Ovary (tissue), 9 donors: ENCODE data around the gene CYP26C1. TPM values are rescaled to one million over a fixed set of nuclear protein-coding genes. Genes with fewer than 3 reads are reported as not detected.

Experiments
- DNase-seq, 5 donors: peaks; one replicate each; pipeline ENCODE4 v3.0.0-alpha.2; 2019 to 2020
- H3K27ac ChIP-seq, 2 donors: fragments of 200-600 bp; one replicate each; pipeline versions ENCODE4 v1.5.1 to v1.8.0; 2019 to 2022
- H3K27me3 ChIP-seq: fragments of 200-600 bp; one replicate; pipeline ENCODE4 v1.8.0; 2022
- H3K36me3 ChIP-seq: fragments of 200-600 bp; sonication (generic); one replicate; pipeline ENCODE4 v1.5.1; 2019
- H3K4me1 ChIP-seq: one replicate; pipeline ENCODE4 v1.8.1; 2013; ENCODE audit warnings: mild to moderate bottlenecking, moderate library complexity; ENCODE audit not compliant: insufficient read depth
- H3K4me3 ChIP-seq: fragments of 200-600 bp; sonication (generic); one replicate; pipeline ENCODE4 v1.5.1; 2017
- H3K9me3 ChIP-seq, 2 donors: fragments of 200-600 bp in 1 of 2; sonication (generic) in 1 of 2; one replicate each; pipeline versions ENCODE4 v1.5.1 to v1.8.1; 2013 to 2019; ENCODE audit warnings: mild to moderate bottlenecking in 1 of 2, moderate library complexity in 1 of 2
- EP300 ChIP-seq: sonication (generic); formaldehyde crosslinking; IDR thresholded peaks from one replicate; pipeline ENCODE4 v1.6.1; 2017; ENCODE audit warnings: antibody characterized with exemption
- POLR2A ChIP-seq: fragments of 450-650 bp; IDR thresholded peaks from one replicate; pipeline ENCODE4 v1.6.1; 2017; ENCODE audit warnings: antibody characterized with exemption, mild to moderate bottlenecking, moderate library complexity
- WGBS, 3 donors: extraction: QIAGEN DNeasy Blood & Tissue Kit in 1 of 3; methylation state at CpG; one replicate each; pipeline versions ENCODE4 v1.1.5 to v1.1.7; 2013 to 2017; 5-methylcytosine and 5-hydroxymethylcytosine counted together
- intact Hi-C, 4 donors: fragments of 100-400 bp; cut with DNase I; formaldehyde crosslinking; loops; one replicate each; pipeline versions ENCODE4 v1.11.0 to v1.15.1; 2022 to 2023
- polyA plus RNA-seq, 2 donors: library from polyadenylated mRNA; stranded (reverse); fragments of 200-250 nt in 1 of 2; fragments of 350-450 nt in 1 of 2; fragmentation: Illumina TruSeq in 1 of 2; extraction: RNeasy Lipid Tissue Mini Kit (QIAGEN cat#74804) in 1 of 2; gene quantifications; one replicate each; pipeline ENCODE4 v1.2.3, GENCODE V29; 2013 to 2014
- total RNA-seq, 7 donors: library from RNA; depleted of rRNA in 2 of 7; stranded (reverse); fragments of >200 nt in 2 of 7; fragmentation: NEBNext Ultra II Directional in 3 of 7; extraction: Animal tissue kit (Norgen Biotek cat#: 25700) in 3 of 7; gene quantifications; one replicate each; pipeline versions ENCODE4 v1.1.0 to v1.2.4, GENCODE V29; 2016 to 2023
- TF ChIP-seq, protein P1 (sequence below), 3 donors: fragments of 450-650 bp in 2 of 3; fragments of 200-600 bp in 1 of 3; IDR thresholded peaks; one replicate each; pipeline versions ENCODE4 v1.5.1 to v1.8.0; 2016 to 2022; ENCODE audit warnings: antibody characterized with exemption in 3 of 3, mild to moderate bottlenecking in 1 of 3
- donor health status: DM: no; HTN: no; CAD: no; lungs with moderate emphysema.
- donor health status: DM: no; HTN: no; CAD: no.
- donor health status: Bipolar disorder and iron deficiency.
- donor health status: DM: yes; HTN: yes; CAD: no.
- donor health status: DM: no; HTN: no; CAD: no.
- donor health status: DM: yes; HTN: yes; CAD: no.

Gene CYP26C1
- total and polyA plus RNA-seq, 9 donors, result 0.05 to 0.20 (median 0.07) TPM; not detected in 4

DNA sequence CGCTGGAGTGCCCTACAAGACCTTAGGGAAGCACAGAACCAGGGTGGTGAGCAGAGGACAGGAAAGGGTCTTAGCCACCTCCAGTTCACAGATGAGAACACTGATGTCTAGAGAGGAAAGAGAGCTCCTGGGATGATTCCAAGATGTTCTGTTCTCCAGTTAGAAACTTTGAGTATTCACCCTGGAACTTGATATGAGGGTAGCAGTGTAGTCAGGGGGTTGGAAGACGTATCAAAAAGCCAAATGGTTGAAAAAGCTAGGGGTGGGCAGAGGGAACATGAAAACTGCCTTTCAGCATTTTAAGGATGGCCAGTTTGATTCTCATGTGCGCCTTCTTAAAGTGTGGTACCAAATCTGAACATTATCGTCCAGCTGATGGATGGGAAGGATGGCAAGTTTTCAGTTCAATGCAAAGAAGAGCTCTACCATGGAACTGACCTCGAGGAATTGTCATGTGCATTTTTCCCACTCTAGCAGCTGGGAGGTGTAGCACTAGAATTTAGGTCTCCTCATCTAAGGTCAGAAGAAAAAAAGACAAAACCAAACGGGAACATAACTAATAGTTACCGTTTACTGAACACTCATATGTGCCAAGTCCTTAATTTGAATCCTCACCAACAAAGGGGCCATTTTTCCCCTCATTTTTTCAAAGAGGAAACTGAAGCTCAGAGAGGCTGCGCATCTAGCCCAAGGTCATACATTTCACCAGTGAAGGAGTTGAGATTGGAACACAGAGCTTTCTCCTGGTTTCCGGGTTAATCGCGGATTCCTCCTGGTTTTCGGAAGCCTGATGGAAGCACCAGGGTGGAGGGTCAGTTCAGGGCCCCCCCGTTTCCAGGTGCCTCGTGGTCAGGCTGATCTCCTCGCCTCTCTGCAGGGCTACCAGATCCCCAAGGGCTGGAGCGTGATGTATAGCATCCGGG, 7.1 kb downstream of the CYP26C1 start:
- 10 to 13% (median 10%) methylated on average over 17 of the region's 17 CpGs for WGBS, 3 donors

DNA sequence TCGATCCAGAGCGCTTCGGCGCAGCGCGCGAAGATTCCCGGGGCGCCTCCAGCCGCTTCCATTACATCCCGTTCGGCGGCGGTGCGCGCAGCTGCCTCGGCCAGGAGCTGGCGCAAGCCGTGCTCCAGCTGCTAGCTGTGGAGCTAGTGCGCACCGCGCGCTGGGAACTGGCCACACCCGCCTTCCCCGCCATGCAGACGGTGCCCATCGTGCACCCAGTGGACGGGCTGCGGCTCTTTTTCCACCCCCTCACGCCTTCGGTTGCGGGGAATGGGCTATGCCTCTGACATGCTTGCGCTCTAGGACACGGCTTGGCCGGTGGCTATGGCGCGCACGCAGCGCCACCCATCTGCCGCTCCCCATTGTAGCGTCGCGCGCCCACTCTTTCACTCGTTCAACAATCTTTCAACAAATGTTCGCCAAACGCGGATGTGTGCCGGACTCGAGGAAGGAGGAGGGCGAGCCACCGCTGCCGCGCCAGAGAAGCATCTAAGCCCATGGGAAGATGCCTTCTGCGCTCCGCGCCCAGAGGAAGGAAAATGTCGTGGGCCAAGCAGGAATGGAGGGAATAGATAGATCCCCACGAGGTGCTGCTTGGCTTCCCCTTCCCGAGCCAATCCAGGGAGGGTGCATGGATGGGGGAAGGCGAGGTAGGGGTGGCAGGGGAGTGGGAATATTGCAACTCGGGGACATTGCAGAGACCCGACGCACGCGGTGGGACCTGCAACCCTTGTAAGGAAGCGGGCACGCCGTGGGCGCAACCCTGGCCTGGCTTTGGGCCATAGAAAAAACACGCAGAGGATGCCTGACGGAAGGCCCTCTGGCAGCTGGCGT, 8.0 kb downstream of the CYP26C1 start:
- H3K27ac ChIP-seq, result no peak overlapping the region
- no peak for DNase-seq
- 2 to 3% (median 2%) methylated on average over 71 to 73 of the region's 73 CpGs for WGBS, 3 donors
- no peak overlapping the region for H3K4me3 ChIP-seq
- H3K27me3 ChIP-seq, result no peaks in the 10 kb centered on the region
- intact Hi-C loops, result no loop called here
- TF ChIP-seq POLR2A (no peak), EP300 (no peak)
- TF ChIP-seq, protein P1, sequence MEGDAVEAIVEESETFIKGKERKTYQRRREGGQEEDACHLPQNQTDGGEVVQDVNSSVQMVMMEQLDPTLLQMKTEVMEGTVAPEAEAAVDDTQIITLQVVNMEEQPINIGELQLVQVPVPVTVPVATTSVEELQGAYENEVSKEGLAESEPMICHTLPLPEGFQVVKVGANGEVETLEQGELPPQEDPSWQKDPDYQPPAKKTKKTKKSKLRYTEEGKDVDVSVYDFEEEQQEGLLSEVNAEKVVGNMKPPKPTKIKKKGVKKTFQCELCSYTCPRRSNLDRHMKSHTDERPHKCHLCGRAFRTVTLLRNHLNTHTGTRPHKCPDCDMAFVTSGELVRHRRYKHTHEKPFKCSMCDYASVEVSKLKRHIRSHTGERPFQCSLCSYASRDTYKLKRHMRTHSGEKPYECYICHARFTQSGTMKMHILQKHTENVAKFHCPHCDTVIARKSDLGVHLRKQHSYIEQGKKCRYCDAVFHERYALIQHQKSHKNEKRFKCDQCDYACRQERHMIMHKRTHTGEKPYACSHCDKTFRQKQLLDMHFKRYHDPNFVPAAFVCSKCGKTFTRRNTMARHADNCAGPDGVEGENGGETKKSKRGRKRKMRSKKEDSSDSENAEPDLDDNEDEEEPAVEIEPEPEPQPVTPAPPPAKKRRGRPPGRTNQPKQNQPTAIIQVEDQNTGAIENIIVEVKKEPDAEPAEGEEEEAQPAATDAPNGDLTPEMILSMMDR (IDR thresholded peaks at IDR 0.05), result no peak
- H3K4me1 ChIP-seq, result peaks cover 10% of the 10 kb centered on the region
- H3K9me3 ChIP-seq, result no peaks in the 10 kb centered on the region
- H3K36me3 ChIP-seq, result no peaks in the 10 kb centered on the region

More for the DNA sequence above, 7.1 kb downstream of the CYP26C1 start:
- H3K9me3 ChIP-seq, result no peaks in the 10 kb centered on the region
- no peaks in the 10 kb centered on the region for H3K27me3 ChIP-seq
- DNase-seq, result no peak
- TF ChIP-seq, protein P1 (IDR thresholded peaks at IDR 0.05), result no peak
- no peak for TF ChIP-seq POLR2A
- TF ChIP-seq EP300, result no peak
- intact Hi-C loops, result no loop called here
- H3K4me1 ChIP-seq, result peaks cover 11% of the 10 kb centered on the region
- H3K4me3 ChIP-seq, result no peak overlapping the region
- no peaks in the 10 kb centered on the region for H3K36me3 ChIP-seq
- no peak overlapping the region for H3K27ac ChIP-seq

DNA sequence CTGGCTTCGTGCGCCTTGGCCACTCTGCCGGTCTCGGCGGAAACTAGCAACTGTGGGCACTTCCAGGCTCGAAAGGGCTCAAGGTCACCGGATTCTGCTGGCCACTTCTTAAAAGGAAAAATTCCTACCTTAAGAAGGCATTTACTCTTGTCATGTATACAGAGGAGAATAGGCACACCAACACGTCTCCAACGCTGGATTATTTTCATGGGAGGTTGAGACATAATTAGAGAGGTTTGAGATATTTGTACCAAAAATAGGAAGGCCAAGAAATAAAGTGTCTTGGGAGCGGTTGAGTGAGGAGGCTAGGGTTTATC, 8.6 kb downstream of the CYP26C1 start:
- no peak for TF ChIP-seq POLR2A
- TF ChIP-seq EP300, result no peak
- TF ChIP-seq, protein P1 (IDR thresholded peaks at IDR 0.05), result no peak
- WGBS, 3 donors, result 17 to 27% (median 23%) methylated on average over 10 of the region's 10 CpGs
- H3K27ac ChIP-seq, result no peak overlapping the region
- no peak overlapping the region for H3K4me3 ChIP-seq
- H3K9me3 ChIP-seq, result no peaks in the 10 kb centered on the region
- DNase-seq, result no peak
- no peaks in the 10 kb centered on the region for H3K36me3 ChIP-seq
- intact Hi-C loops, result no loop called here
- H3K27me3 ChIP-seq, result no peaks in the 10 kb centered on the region
- H3K4me1 ChIP-seq, result peaks cover 12% of the 10 kb centered on the region

DNA sequence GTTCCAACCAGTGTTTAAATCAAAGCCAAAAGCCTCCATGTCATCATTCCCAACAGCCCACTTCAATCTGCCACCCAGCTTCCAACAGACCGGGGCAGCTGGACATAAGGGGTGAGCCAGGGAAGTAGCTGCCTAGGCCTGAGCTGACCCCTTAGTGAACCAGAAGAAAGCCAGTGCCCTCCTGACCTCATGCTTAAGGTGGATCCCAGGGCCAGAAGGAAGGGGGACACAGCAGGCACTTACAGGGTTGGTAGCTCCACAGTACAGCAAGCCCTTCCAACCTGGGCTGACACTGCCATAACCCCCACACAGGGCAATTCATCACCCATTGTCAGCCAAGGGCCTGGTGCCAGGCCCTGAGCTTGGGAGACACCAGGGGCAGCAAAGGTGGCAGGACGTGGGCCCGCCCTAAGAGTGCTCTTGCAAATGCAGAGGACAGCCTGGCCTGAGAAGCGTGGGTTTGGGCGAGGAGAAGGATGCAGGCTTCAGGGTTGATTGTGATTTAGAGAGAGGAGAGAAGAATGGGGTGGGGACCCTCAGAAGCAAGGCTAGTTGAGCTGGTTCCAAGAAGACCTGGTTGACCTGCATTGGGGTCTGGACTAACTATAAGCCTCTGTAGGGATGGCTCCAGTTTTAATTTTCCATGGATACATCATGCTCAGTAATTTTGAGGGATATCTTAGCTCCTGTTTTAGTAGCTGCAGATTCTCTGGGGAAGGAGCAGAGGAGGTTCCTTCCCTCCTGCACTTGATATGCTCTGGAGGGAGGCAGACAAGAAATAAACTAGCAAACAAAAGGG, 10.0 kb downstream of the CYP26C1 start:
- no peak overlapping the region for H3K27ac ChIP-seq
- TF ChIP-seq, protein P1 (IDR thresholded peaks at IDR 0.05), result no peak
- no peak for TF ChIP-seq EP300
- TF ChIP-seq POLR2A, result no peak
- H3K27me3 ChIP-seq, result no peaks in the 10 kb centered on the region
- intact Hi-C loops, result no loop called here
- 74 to 77% (median 75%) methylated on average over 5 of the region's 5 CpGs for WGBS, 3 donors
- H3K36me3 ChIP-seq, result no peaks in the 10 kb centered on the region
- no peaks in the 10 kb centered on the region for H3K9me3 ChIP-seq
- H3K4me3 ChIP-seq, result no peak overlapping the region
- no peak for DNase-seq
- peaks cover 14% of the 10 kb centered on the region for H3K4me1 ChIP-seq
